OCI-LY1 (cell line): ENCODE data around the gene FOXF1.
A peak's percentile ranks its signal among the peaks of the same experiment; 100 is the strongest.

Experiments
- H2AFZ ChIP-seq: fragments of 200-600 bp; sonication (generic), shearing (Covaris generic); 2 replicates; pipeline ENCODE4 v1.6.0; 2014; ENCODE audit warnings: antibody characterized with exemption, mild to moderate bottlenecking, low read length
- H3F3A ChIP-seq: fragments of 200-600 bp; sonication (generic), shearing (Covaris generic); 2 replicates; pipeline ENCODE4 v1.6.0; 2014; ENCODE audit warnings: mild to moderate bottlenecking, antibody characterized with exemption, low read length, moderate library complexity; ENCODE audit not compliant: insufficient read depth
- H3K27ac ChIP-seq: fragments of 200-600 bp; sonication (generic); 2 replicates; pipeline ENCODE4 v1.5.1; 2014; ENCODE audit warnings: low read length, mixed run types, mild to moderate bottlenecking, low read depth; ENCODE audit not compliant: poor library complexity, severe bottlenecking
- H3K27me3 ChIP-seq: fragments of 200-600 bp; sonication (generic); 2 replicates; pipeline ENCODE4 v1.6.0; 2014; ENCODE audit warnings: antibody characterized with exemption, mild to moderate bottlenecking, low read length, moderate library complexity; ENCODE audit not compliant: insufficient read depth
- H3K36me3 ChIP-seq: fragments of 200-600 bp; sonication (generic); 2 replicates; pipeline ENCODE4 v1.6.1; 2014; ENCODE audit warnings: mild to moderate bottlenecking, antibody characterized with exemption, low read length, moderate library complexity, mixed read lengths; ENCODE audit not compliant: insufficient read depth
- H3K4me1 ChIP-seq: fragments of 200-600 bp; sonication (generic); 2 replicates; pipeline ENCODE4 v1.5.1; 2014; ENCODE audit warnings: mild to moderate bottlenecking, low read length, moderate library complexity; ENCODE audit not compliant: insufficient read depth, severe bottlenecking
- H3K4me2 ChIP-seq: fragments of 200-600 bp; sonication (generic), shearing (Covaris generic); 2 replicates; pipeline ENCODE4 v1.6.1; 2014; ENCODE audit warnings: low read length
- H3K4me3 ChIP-seq: fragments of 200-600 bp; sonication (generic); 2 replicates; pipeline ENCODE4 v1.5.1; 2014; ENCODE audit warnings: low read length, low read depth, mild to moderate bottlenecking, mixed read lengths; ENCODE audit not compliant: poor library complexity, severe bottlenecking
- H3K79me2 ChIP-seq: fragments of 200-600 bp; shearing (Covaris generic); 2 replicates; pipeline ENCODE4 v1.6.1; 2016; ENCODE audit warnings: mixed run types, low read length, mixed read lengths; ENCODE audit not compliant: insufficient read depth
- H3K9ac ChIP-seq: fragments of 200-600 bp; sonication (generic), shearing (Covaris generic); 2 replicates; pipeline ENCODE4 v1.6.1; 2014; ENCODE audit warnings: mild to moderate bottlenecking, low read length, mixed read lengths
- H3K9me2 ChIP-seq: fragments of 200-600 bp; sonication (generic), shearing (Covaris generic); 2 replicates; pipeline ENCODE4 v1.6.1; 2014; ENCODE audit warnings: low read depth, mild to moderate bottlenecking, low read length, mixed read lengths
- H3K9me3 ChIP-seq: fragments of 200-600 bp; shearing (Covaris generic); 2 replicates; pipeline ENCODE4 v1.6.1; 2014; ENCODE audit warnings: low read length, mixed read lengths
- H4K20me1 ChIP-seq: fragments of 200-600 bp; sonication (generic), shearing (Covaris generic); 2 replicates; pipeline ENCODE4 v1.6.0; 2016; ENCODE audit warnings: mild to moderate bottlenecking, low read length; ENCODE audit not compliant: insufficient read depth
- CTCF ChIP-seq: fragments of 200-600 bp; sonication (generic), shearing (Covaris generic); IDR thresholded peaks from 2 replicates; pipeline ENCODE4 v1.5.1; 2017; ENCODE audit warnings: mild to moderate bottlenecking, antibody characterized with exemption, low read length, moderate library complexity, mixed read lengths
- EZH2 ChIP-seq: fragments of 200-600 bp; sonication (generic), shearing (Covaris generic); IDR thresholded peaks from 2 replicates; pipeline ENCODE4 v1.8.0; 2017; ENCODE audit warnings: borderline replicate concordance, mixed run types, mild to moderate bottlenecking, antibody characterized with exemption, low read length, moderate library complexity, mixed read lengths

Gene FOXF1

GRCh38 chr16:86554917-86555703 lies 44.8 kb downstream of the FOXF1 start, which contains the start of gene MTHFSD:
Gene MTHFSD (minus strand): TSS chr16:86555235. CDS start chr16:86555184, 51 bp downstream.
- Histone ChIP-seq H4K20me1 (no peaks in the 10 kb centered on the region), H3K4me2 (peak within 1 kb of the TSS; percentile 67), H2AFZ (no peak within 1 kb of the TSS), H3F3A (no peaks in the 10 kb centered on the region), H3K36me3 (peaks cover 22% of the 10 kb centered on the region), H3K79me2 (no peaks in the 10 kb centered on the region), H3K4me1 (peaks cover 13% of the 10 kb centered on the region), H3K9me3 (no peaks in the 10 kb centered on the region), H3K4me3 (peak within 1 kb of the TSS; percentile 92), H3K9me2 (no peaks in the 10 kb centered on the region), H3K27me3 (no peaks in the 10 kb centered on the region), H3K9ac (peak within 1 kb of the TSS; percentile 91), H3K27ac (peak within 1 kb of the TSS; percentile 49)
- TF ChIP-seq CTCF = no peak
- TF ChIP-seq EZH2 = no peak

- no peaks in the 10 kb centered on the region for H3K9me2 ChIP-seq
- peaks cover 16% of the 10 kb centered on the region for H3K36me3 ChIP-seq
- no peaks in the 10 kb centered on the region for H3K9me3 ChIP-seq
- no peaks in the 10 kb centered on the region for H3K27me3 ChIP-seq
- H3K79me2 ChIP-seq = no peaks in the 10 kb centered on the region
- TF ChIP-seq EZH2 = no peak
- TF ChIP-seq CTCF = no peak
- H3F3A ChIP-seq = no peaks in the 10 kb centered on the region
- peaks cover 13% of the 10 kb centered on the region for H3K4me1 ChIP-seq
- peak overlapping the region; percentile 91 for H3K9ac ChIP-seq
- peak overlapping the region; percentile 92 for H3K4me3 ChIP-seq
- no peak overlapping the region for H2AFZ ChIP-seq
- no peaks in the 10 kb centered on the region for H4K20me1 ChIP-seq
- H3K4me2 ChIP-seq = peak overlapping the region; percentile 67
- no peak overlapping the region for H3K27ac ChIP-seq
Measured at GRCh38 chr16:86555704-86556075, 45.4 kb downstream of the FOXF1 start.

- H3K36me3 ChIP-seq = peaks cover 10% of the 10 kb centered on the region
- H3F3A ChIP-seq = no peaks in the 10 kb centered on the region
- H3K9ac ChIP-seq = no peak overlapping the region
- no peak overlapping the region for H3K4me2 ChIP-seq
- peaks cover 13% of the 10 kb centered on the region for H3K4me1 ChIP-seq
- H2AFZ ChIP-seq = no peak overlapping the region
- no peak overlapping the region for H3K27ac ChIP-seq
- no peaks in the 10 kb centered on the region for H3K9me3 ChIP-seq
- no peaks in the 10 kb centered on the region for H3K27me3 ChIP-seq
- no peak overlapping the region for H3K4me3 ChIP-seq
- no peaks in the 10 kb centered on the region for H4K20me1 ChIP-seq
- no peaks in the 10 kb centered on the region for H3K79me2 ChIP-seq
- TF ChIP-seq CTCF = no peak
- no peak for TF ChIP-seq EZH2
- no peaks in the 10 kb centered on the region for H3K9me2 ChIP-seq
Measured at GRCh38 chr16:86556576-86556975, 46.2 kb downstream of the FOXF1 start.
